ENCODE data around the gene TSPEAR.
"Not testable (repeated sequence)": the region's sequence is repeated elsewhere in the genome, so short reads cannot be mapped to it uniquely, and the experiment has no call there.

GRCh38 chr21:44638506-44639330 is 72.7 kb downstream of the TSPEAR start:
- TF ChIP-seq, protein P1, sequence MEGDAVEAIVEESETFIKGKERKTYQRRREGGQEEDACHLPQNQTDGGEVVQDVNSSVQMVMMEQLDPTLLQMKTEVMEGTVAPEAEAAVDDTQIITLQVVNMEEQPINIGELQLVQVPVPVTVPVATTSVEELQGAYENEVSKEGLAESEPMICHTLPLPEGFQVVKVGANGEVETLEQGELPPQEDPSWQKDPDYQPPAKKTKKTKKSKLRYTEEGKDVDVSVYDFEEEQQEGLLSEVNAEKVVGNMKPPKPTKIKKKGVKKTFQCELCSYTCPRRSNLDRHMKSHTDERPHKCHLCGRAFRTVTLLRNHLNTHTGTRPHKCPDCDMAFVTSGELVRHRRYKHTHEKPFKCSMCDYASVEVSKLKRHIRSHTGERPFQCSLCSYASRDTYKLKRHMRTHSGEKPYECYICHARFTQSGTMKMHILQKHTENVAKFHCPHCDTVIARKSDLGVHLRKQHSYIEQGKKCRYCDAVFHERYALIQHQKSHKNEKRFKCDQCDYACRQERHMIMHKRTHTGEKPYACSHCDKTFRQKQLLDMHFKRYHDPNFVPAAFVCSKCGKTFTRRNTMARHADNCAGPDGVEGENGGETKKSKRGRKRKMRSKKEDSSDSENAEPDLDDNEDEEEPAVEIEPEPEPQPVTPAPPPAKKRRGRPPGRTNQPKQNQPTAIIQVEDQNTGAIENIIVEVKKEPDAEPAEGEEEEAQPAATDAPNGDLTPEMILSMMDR (IDR thresholded peaks at IDR 0.05; ENCODE audit: low read length), result not testable (repeated sequence)
- not testable (repeated sequence) for TF ChIP-seq EZH2 (IDR thresholded peaks at IDR 0.05; ENCODE audit: borderline replicate concordance, low read length)
